Measurements from ENCODE around the gene RELN.

RELN gene

DNA sequence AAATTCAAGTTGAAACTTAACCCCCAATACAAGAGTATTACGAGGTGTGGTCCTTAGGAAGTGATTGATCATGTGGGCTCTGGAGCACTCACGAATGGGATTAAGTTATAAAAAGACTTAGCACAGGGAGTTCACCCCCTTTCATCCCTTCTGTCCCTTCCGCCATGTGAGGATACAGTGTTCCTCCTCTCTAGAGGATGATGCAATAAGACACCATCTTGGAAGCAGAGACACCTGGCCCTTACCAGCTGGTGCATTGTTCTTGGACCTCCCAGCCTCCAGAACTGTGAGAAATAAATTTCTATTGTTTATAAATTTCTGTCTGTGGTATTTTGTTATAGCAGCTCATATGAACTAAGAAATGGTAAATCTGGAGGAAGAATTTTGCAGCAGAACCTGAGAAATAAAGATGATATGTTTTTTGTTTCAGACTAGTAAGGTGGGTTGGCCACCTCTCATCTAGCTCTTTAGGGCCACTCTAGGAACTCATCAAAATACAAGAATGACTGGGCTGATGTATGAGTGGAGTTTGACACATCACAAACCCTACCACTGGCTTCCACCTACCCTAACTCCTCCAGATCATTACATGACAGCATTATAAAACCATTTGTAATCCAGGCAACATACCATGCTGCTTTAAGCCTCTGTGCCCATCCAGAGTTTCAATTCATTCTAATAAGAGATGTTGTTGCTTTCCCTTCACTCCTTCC lies 565.8 kb downstream of the RELN start:
- Mint-ChIP-seq H3K27ac (ENCODE audit: low read depth) (no peak overlapping the region), H3K27me3 (peaks cover 18% of the 10 kb centered on the region), H3K4me3 (no peak overlapping the region), H3K36me3 (ENCODE audit: insufficient read depth) (no peaks in the 10 kb centered on the region), H3K9me3 (no peaks in the 10 kb centered on the region), H3K4me1 (no peaks in the 10 kb centered on the region)
- DNase-seq (ENCODE audit: low spot score in 2 of 2), result no peak
- no peak for ATAC-seq (replicated peaks; ENCODE audit: extremely low read depth, poor library complexity, severe bottlenecking)
